NCI-H2227 (cell line): Measurements from ENCODE around the gene TSEN54.

Experiments
- DNase-seq: peaks from one replicate; lab custom pipeline; 2025; ENCODE audit not compliant: unreplicated experiment; lab: John Stamatoyannopoulos, UW

The TSEN54 gene

DNA sequence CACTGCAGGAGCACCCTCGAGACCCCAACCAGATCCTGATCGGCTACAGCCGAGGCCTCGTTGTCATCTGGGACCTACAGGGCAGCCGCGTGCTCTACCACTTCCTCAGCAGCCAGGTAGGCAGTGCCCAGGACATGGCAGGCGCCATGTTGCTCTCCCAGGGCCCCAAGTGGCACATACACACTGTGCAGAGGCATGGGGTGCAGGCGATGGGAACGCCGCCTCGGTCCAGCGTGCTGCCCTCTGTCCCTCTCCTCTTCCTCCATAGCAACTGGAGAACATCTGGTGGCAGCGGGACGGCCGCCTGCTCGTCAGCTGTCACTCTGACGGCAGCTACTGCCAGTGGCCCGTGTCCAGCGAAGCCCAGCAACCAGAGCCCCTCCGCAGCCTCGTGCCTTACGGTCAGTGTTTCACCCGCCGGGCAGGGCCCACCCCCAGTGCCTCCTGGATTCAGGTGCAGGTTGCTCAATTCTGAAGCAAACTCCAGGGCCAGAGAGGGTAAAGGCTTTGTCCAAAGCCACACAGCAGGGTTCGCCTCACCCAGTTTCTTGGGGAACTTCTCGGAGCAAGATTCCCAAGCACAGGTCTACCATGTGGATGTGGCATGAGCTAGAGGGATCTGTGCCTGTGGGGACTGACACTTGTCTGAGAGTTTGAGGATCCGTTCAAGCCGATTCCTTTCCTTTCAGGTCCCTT, 46.9 kb downstream of the TSEN54 start:
- no peak for DNase-seq

DNA sequence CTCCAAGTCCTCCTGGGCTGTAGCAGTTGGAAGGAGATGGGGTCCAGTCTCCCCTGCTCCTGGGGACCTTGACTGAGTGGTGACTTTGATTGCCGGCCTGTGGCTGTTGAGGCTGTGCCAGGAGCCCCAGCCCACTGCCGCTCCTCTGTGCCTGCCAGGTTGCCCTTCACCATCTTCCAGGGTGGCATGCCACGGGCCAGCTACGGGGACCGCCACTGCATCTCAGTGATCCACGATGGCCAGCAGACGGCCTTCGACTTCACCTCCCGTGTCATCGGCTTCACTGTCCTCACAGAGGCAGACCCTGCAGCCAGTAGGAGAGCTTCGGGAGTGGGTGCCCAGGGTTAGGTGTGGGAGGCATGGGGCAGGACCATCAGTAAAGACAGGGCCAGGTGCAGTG, 47.9 kb downstream of the TSEN54 start:
- no peak for DNase-seq

DNA sequence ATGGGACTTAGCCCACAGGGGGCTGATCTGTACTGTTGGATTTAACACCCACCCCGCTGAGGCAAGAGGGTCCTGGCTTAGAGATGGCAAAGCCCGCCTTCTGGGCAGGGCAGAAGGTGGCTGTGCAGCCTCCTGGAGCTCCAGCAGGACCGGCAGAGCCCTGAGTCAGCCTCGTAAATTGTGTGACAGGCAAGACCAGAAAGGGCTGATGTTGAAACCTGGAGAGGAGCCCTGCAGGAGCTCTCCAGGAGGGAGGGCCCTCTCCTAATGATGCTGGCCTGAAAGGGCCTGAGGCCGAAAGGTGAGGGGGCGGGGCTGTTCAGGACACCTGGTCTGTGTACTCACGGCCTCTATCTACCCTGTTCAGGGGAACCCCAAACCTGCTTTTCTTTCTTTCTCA, 48.7 kb downstream of the TSEN54 start:
- DNase-seq = no peak

DNA sequence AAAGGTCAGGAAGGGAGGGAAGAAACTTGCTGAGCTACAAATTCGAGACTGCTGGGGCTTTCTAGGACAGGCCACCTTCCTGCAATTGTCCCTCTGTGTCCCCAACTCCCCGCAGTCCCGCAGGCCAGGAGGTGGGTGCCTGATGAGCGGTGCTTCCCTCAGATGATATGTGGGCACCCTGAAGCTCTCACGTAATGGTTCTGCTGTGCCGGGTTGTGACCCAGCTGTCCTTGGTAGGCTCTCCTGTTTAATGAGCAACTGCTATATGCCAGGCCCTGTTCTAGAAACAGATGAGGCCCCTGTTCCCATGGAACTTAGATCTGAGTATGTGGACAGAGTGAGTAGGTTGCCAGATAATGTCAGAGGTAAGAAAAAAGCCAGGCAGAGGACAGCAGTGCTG, 49.3 kb downstream of the TSEN54 start:
- no peak for DNase-seq

DNA sequence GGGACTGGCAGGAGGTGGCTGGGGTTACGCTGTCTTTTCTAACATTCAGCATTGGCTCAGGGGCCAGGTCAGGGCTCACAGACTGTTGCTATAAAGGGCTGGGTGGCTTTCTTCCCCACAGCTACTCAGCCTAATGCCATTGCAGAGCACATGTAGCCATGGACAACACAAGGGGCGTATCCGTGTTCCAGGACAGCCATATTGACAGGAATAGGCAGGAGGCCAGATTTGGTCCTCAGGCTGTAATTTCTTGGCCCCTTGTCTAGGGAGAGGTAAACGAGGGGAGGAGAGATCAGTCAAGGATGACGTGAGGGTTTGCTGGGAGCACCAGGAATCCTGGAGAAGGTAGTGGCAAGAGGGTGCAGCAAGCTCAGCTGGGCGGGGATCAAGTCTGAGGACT, 50.1 kb downstream of the TSEN54 start:
- DNase-seq = no peak

DNA sequence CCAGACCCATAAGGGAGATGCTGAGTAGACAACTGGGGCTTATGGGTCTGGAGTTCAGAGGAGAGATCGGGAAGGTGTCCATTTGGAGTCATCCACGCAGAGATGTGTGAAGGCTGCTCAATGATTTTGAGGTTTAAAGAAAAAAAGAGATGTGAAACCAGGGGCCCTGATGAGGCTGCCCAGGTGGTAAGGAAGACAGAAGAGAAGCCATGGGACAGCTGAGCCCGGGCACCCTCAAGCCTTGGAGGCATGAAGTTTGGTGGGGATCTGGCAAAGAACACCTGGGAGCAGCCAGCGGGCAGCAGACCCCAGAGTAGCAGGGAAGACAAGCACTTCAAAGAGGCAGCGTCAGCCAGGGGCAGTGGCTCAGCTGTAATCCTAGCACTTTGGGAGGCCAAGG, 50.5 kb downstream of the TSEN54 start:
- DNase-seq = no peak

DNA sequence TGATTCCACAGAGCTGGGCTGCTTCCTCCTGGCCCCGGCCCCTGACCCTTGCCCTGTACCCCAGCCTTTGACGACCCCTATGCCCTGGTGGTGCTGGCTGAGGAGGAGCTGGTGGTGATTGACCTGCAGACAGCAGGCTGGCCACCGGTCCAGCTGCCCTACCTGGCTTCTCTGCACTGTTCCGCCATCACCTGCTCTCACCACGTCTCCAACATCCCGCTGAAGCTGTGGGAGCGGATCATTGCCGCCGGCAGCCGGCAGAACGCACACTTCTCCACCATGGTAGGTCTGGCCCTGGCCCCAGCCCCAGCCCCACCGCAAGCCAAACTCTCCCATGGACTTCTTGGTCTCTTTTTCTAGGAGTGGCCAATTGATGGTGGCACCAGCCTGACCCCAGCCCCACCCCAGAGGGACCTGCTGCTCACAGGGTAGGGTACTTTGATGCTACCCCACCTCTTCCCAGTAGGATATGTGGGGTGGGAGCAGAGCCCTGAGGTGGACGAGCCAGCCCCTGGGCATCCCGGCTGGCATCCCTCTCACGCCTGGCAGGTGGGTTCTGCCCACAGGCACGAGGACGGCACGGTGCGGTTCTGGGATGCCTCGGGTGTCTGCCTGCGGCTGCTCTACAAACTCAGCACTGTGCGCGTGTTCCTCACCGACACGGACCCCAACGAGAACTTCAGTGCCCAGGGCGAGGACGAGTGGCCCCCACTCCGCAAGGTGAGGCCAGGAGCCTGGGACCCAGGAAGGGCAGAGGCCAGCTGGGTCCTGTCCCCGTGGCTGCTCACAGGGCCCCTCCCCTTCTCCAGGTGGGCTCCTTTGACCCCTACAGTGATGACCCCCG, 52.3 kb downstream of the TSEN54 start:
- DNase-seq = no peak

DNA sequence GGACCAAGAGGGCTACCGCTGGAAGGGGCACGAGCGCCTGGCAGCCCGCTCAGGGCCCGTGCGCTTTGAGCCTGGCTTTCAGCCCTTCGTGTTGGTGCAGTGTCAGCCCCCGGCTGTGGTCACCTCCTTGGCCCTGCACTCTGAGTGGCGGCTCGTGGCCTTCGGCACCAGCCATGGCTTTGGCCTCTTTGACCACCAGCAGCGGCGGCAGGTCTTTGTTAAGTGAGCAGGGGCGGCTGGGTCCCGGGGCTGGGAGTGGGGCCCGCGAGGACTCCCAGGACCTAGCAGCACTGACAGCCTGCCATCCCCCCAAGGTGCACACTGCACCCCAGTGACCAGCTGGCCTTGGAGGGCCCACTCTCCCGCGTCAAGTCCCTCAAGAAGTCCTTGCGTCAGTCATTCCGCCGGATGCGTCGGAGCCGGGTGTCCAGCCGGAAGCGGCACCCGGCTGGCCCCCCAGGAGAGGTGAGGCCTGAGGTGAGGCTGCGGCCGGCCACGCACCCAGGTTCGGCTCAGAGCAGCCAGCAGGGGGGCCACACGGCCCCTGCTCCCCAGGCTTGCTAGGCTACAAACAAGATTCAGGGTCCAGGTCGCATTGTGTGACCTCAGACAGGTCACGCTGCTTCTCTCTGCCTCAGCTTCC, 53.8 kb downstream of the TSEN54 start:
- DNase-seq = no peak

DNA sequence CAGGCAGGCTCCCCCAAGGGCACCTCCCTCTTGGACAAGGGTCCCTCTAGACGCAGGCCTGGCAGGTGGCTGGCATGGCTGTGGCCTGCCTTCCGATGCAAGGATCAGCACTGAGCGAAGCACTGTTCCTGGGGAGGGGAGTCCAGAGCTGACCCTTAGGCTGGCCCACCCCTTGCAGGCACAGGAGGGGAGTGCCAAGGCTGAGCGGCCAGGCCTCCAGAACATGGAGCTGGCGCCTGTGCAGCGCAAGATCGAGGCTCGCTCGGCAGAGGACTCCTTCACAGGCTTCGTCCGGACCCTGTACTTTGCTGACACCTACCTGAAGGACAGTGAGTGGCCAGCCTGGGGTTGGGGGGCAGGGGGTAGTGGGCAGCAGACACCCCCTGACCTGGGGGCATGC, 54.4 kb downstream of the TSEN54 start:
- DNase-seq = no peak

DNA sequence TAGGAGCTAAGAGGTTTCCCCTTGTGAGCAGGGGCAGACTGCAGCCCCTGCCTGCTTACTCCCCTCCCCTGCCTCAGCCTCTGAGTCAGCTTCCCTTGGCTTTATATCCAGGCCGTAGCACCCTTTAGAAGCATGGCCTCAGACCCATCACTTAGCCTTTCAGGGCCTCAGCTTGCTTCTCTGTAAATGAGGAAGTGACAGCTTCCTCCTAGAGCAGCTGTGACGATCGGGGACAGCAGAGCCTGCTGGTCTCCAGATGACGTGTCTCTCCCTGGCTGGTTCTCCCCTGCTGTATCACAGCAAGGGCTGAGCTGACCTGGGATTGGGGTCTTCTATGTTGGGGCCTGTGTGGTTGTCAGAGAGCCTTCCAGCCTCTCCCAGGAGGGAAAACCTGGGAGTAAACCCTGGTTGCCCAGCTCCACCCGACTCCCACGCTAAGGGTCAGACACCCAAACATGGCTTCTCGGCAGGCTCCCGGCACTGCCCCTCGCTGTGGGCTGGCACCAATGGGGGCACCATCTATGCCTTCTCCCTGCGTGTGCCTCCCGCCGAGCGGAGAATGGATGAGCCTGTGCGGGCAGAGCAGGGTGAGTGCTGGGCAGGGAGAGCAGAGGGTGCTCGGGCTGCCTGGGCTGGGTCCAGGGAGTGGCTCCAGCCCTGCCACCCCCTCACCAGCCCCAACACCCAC, 55.0 kb downstream of the TSEN54 start:
- no peak for DNase-seq

DNA sequence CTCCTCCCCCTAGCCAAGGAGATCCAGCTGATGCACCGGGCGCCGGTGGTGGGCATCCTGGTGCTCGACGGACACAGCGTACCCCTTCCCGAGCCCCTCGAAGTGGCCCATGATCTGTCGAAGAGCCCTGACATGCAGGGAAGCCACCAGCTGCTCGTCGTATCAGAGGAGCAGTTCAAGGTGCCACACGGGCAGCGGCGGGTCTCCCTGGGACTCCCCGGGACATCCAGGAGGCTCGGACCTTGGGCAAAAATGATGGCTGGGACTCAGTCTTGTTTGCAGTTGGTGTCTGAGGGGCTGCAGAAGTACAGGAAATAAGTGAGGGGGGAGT, 55.5 kb downstream of the TSEN54 start:
- DNase-seq = no peak

DNA sequence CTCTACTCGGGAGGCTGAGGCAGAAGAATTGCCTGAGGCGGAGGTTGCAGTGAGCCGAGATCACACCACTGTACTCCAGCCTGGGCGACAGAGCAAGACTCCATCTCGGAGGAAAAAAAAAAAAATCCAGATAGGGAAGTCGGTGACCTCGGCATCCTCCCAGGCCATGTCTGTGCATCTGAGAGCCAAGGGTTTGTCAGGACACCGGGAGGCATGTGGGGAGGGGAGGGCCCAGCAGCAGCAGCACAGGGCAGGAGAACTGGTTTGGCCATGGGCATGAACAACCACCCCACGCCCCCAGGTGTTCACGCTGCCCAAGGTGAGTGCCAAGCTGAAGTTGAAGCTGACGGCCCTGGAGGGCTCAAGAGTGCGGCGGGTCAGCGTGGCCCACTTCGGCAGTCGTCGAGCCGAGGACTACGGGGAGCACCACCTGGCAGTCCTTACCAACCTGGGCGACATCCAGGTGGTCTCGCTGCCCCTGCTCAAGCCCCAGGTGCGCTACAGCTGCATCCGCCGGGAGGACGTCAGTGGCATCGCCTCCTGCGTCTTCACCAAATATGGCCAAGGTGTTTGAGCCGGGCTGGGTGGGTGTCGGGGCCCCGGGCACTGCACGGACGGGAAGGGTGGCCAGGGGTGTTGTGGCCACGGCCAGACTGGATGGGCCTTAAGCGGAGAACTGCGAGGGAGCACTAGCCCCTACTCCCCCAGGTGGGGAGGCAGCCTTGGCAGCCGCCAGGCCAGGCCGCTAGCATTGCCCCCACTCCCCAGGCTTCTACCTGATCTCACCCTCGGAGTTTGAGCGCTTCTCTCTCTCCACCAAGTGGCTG, 56.6 kb downstream of the TSEN54 start:
- DNase-seq = no peak

DNA sequence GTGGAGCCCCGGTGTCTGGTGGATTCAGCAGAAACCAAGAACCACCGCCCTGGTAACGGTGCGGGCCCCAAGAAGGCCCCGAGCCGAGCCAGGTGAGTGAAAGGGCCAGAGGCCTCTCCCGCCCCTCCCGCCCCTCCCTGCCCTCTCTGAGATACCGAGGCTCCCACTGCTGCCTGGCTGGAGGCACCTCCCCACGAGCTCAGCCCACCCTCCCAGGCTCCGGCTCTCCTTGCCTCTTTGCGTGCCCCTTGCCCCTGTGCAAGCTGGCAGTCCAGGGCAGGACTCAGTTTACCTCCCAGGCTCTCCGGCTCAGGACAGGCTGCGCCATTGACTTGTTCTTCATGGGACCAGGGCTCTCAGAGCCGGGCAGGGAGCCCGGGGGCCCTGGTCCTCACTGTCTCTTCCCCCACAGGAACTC, 57.2 kb downstream of the TSEN54 start:
- no peak for DNase-seq

DNA sequence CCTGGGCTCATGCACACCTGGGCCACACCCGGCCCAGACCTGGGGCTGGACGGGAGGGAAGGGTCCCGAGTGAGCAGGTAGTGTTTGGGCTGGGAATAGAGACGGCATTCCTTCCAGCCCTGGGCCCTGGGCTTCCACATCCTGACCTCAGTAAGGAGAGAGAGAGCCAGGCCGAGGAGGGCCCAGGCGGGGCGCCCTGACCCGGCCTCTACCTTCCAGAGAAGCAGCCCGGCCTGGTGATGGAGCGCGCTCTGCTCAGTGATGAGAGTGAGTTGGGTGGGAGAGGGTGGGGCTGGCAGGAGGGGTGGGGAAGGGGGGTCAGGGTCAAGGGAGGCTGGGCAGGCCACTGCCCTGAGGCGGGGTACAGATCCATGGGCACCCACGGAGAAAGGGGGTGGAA, 57.7 kb downstream of the TSEN54 start:
- DNase-seq = no peak
